Stimulated activated CD8-positive, alpha-beta memory T cell treated with anti-CD3 and anti-CD28 coated beads, Interleukin-7, amount 100 ng/mL, for 24 hours (primary cell): Measurements from ENCODE around the gene TXNRD3.
"Not testable (repeated sequence)": the region's sequence is repeated elsewhere in the genome, so short reads cannot be mapped to it uniquely, and the experiment has no call there.

Experiments used
- DNase-seq: peaks from one replicate; pipeline ENCODE4 v3.0.0-alpha.2; 2020; ENCODE audit warnings: low read depth

The TXNRD3 gene

GRCh38 chr3:126646674-126647073 lies 8.2 kb downstream of the TXNRD3 start:
- DNase-seq = no peak

GRCh38 chr3:126644615-126645014 lies 10.3 kb downstream of the TXNRD3 start:
- no peak for DNase-seq

- DNase-seq = no peak
These were observed 16.1 kb downstream of the TXNRD3 start for GRCh38 chr3:126638790-126639189.

GRCh38 chr3:126636436-126636835 lies 18.5 kb downstream of the TXNRD3 start:
- DNase-seq = no peak

GRCh38 chr3:126634803-126635202 lies 20.1 kb downstream of the TXNRD3 start:
- DNase-seq = no peak

- DNase-seq = no peak
These were observed 24.9 kb downstream of the TXNRD3 start for GRCh38 chr3:126630020-126630419.

GRCh38 chr3:126625735-126626134 lies 29.2 kb downstream of the TXNRD3 start:
- not testable (repeated sequence) for DNase-seq

GRCh38 chr3:126622694-126623093 lies 32.2 kb downstream of the TXNRD3 start:
- no peak for DNase-seq

- no peak for DNase-seq
These were observed 33.1 kb downstream of the TXNRD3 start for GRCh38 chr3:126621627-126622345.

GRCh38 chr3:126621171-126621570 lies 33.8 kb downstream of the TXNRD3 start:
- no peak for DNase-seq

GRCh38 chr3:126620738-126621137 lies 34.2 kb downstream of the TXNRD3 start:
- no peak for DNase-seq

- DNase-seq = no peak
These were observed 36.2 kb downstream of the TXNRD3 start for GRCh38 chr3:126618760-126619159.

GRCh38 chr3:126618021-126618420 lies 36.9 kb downstream of the TXNRD3 start:
- DNase-seq = no peak

GRCh38 chr3:126617571-126617970 lies 37.4 kb downstream of the TXNRD3 start:
- DNase-seq = no peak

- no peak for DNase-seq
These were observed 38.0 kb downstream of the TXNRD3 start for GRCh38 chr3:126616931-126617330.

- DNase-seq = no peak
These were observed 41.3 kb downstream of the TXNRD3 start for GRCh38 chr3:126613479-126614188.

- no peak for DNase-seq
These were observed 42.3 kb downstream of the TXNRD3 start for GRCh38 chr3:126612479-126613205.

GRCh38 chr3:126609909-126610308 lies 45.0 kb downstream of the TXNRD3 start:
- DNase-seq = no peak

GRCh38 chr3:126607214-126607908 lies 47.6 kb downstream of the TXNRD3 start:
- no peak for DNase-seq

- no peak for DNase-seq
These were observed 48.9 kb downstream of the TXNRD3 start for GRCh38 chr3:126606001-126606400.

GRCh38 chr3:126604691-126605090 lies 50.2 kb downstream of the TXNRD3 start:
- no peak for DNase-seq

- no peak for DNase-seq
These were observed 55.8 kb downstream of the TXNRD3 start for GRCh38 chr3:126599101-126599500.
